Cerebellar nuclear complex (tissue), 1 donor: ENCODE data around the gene CTDNEP1.
A peak's percentile ranks its signal among the peaks of the same experiment; 100 is the strongest.
"Not testable (repeated sequence)": the region's sequence is repeated elsewhere in the genome, so short reads cannot be mapped to it uniquely, and the experiment has no call there.

Experiments
- DNase-seq, 2 experiments: peaks; one replicate each; lab custom pipeline; 2025; lab: John Stamatoyannopoulos, UW

CTDNEP1 gene

DNA sequence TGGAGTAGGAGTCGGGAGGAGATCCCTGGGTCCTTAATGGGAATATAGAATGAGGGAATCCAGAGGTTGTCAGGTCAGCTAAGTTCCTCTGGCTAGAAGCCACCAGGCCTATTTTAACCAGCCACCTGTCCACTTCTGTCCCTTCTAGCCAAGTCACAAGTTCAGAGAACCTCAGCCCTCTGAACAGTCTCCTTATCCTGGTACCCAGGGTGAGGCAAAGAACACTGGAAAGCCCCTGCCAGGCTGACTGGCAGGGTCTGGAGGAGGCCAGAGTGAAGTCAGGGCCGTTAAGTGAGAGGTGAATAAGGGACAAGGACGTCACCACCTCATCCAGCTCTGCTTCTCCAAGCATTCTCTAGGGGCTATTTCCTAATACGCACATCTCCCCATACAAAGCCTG is 2.7 kb downstream of the CTDNEP1 start:
- no peak for DNase-seq

DNA sequence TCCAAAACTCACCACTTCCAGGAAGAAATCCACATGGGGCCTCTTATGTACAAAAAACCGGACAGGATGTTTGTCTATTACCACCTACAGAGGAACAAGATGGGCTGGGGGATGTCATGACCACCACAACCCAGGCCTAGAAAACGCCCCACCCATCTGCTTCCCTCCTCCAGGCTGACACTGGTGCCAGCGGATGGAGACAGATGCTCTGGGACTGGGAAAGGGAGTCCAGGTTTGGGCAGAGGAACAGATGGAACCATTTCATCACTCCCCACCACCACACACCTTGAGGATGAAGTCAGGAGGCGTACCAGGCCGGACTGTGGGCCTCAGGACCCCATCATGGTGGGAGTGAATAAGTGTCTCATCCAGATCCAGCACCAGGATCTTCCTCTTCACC is 4.8 kb downstream of the CTDNEP1 start:
- DNase-seq = no peak

DNA sequence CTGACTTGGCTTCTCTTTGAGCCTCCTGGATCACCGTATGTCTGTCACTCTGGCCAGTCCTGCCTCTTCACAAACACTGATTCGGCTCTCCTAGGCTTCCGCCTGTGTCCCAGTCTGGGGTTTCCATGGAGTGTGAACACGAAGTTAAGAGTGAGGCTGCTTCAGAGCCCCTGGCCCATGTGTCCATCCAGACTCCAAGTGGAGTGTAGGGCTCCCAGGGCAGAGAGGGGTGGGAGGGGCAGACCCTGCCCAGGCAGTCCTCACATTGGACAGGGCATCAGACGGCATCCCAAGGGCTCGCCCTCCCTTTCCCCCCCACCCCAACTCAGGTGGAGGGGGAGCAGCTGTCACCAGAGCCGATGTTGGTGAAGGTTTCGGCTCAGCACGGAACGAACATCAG is 7.7 kb downstream of the CTDNEP1 start:
- DNase-seq = not testable (repeated sequence)

DNA sequence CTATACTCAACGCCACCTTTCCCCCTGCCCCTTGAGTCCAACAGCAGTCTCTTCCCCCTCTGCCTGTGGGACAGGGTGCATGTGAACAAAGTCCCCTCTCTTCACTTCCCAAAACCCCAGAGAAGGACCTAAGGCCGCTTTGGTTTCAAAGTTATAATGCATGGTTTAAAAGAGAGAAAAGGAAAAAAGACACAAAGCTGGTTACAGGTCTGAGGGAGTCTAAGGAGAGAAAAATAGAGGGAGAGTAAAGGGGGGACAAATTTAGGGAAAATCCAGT is 8.1 kb downstream of the CTDNEP1 start:
- DNase-seq = no peak

DNA sequence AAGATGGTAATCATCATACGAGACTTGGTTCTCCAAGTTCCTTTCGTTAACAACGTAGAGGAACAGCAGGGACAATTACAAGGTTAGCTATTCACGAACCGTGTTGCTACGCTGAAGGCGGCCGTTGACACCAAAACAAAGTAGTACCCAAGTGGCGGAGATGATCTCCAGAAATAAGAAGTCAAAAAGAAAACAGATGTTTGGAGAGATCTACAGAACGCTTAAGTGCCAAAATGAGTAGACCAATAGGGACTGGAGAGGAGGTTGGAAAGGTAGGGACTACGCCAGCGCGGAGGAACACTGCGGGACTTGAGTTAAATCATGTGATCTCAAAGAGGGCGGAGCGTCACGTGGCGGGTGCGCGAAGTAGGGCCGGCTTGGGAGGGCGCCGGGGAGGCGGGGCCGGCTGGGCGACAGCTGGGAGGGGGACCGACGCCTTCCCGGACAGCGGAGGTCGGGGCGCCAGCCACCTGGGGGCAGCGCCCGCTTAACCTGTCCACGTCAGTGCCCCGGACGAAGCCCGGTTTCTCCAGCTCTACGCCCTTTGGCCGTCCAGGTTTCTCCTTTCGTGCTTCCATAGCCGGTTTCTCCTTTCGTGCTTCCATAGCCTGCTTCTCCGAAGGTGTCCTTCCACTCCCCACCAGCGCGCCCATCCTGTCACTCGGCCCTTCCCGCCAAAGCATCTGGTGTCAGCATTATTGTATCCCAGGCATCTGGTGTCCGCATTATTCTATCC is 8.6 kb downstream of the CTDNEP1 start:
- peak in 1 of 2 experiments; percentile 90 for DNase-seq

DNA sequence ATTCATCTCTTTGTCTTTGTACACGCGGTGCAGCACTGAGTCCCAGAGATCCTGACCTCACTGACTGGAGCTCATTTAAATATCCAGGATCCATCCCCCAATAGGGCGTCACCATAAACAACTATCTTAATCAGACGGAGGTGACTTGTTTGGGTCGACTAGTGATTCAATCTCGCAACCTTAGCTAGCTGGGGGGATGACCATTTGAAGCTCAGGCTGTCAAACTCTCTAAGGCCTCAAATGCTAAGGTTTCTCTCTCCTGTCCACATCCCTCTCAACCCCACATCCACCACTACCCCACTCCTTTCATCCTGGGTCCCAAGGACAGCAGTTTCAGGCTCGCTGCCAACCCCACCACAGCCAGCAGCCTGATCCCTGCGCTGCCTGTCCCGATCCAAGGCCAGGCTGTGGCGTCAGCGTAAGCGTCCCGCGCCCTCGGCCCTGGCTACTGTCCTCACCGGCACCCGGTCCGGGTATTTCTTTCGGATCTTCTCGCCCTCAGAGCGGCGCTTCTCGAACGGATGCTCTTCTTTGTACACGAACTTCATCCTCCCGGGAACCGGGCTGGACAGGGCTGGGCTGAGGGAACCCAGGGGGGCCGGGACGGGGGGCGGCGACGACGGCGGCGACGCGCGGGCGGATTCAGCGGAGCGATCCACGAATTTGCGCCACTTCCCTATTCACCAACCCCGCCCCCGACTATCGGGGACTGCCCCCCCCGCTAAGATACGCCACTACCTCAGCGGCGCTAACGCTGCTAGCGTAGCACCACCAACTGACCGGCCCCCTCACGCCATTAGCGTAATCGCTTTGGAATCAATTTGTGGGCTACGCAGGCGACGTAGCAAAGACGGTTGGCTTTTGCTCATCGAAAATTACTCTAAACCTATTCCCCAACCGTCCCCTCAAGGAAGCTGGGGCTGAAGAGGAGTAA is 9.5 kb downstream of the CTDNEP1 start, which contains the start of gene GABARAP:
GABARAP (minus strand) TSS at position 667 of the 934 bp plus-strand sequence; CDS start at position 548, 119 bp downstream.
- peak in 1 of 2 experiments; percentile 81 for DNase-seq

DNA sequence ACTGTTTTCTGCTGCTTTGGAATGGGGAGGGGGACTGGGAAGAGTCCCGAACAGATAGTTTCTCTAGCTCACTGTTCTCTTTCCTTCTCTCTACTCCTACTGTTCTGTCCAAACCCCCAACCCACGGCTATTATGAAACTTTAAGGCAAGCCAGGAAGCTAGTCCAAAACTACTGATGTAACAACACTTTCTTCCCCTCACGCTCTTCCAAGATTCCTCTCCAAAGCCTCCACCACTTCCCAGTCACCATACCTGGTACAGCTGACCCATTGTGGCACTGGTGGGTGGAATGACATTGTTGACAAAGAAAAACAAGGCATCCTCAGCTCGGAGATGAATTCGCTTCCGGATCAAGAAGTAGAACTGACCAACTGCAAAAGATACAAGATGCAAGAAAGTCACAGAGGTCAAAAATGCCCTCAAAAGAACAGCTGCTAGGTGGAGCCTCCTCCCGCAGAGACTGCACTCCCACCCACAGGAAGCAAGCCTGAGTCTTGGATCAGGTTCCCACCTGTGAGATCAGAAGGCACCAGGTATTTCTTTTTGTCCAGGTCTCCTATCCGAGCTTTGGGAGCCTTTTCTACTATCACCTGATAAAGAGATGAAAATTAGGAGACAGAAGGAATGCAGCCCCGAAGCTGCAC is 10.3 kb downstream of the CTDNEP1 start:
- no peak for DNase-seq

DNA sequence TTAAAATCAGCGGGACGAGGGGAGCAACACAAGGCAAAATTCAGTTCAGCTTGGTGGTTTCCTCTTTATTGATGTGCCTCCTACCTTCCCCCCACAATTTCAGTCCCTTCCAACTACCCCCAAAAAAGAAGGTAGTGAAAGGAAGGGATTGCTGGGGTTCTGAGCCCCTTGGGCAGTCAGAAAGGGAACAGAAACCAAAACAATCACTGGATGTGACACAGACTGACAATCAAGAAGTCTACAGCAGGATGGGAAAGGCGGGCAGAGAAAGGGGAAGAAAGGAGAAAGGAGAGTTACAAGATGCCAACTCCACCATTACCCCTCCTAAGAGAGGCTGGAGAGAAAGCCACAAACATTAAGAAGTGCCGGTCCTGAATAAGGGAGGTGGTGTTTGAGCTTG is 11.2 kb downstream of the CTDNEP1 start:
- DNase-seq = no peak

DNA sequence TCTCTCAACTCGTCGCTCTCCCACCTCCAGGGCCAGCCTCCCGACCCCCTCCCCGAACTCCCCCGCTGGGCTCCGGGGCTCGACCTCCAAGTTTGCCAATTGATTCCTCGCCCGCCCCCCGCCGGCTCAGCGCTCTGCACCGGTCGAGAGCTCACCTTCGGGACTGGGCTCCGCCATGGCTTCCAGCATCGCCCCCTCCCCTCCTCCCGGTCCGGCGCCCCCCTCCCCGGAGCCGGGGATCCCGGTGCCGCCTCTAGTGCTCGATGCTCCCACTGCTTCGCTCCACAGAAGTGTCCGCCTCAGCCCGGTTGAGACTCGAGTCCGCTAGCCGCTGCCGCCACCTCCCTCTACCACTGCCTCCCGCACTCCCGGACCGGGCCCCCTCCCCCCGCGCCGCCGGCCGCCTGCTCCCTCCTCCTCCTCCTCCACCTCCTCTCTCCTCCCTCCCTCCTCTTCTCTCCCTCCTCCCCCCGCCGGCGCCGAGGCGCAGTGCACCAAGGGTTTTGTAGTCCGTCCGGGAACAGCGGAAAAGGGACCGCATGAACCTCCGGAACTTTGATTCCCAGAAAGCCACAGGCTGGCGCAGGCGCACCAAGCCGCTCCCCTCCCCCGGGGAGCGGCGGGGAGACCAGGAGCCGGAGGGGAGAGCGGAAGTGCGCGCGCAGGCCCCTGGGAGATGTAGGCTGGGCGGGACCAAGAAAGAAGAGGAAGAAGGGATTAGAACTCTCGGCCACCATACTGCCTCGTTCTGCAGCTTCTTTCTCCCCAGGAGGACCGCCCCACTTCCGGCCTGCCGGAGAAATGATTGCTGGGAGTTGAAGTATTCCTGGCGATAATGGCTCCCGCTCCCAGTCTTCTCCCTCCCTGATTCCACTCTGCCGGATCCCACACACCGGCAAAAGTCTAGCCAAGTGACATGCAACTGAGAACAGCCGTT is 12.2 kb downstream of the CTDNEP1 start, which contains the start of gene PHF23:
PHF23 (minus strand) TSS at position 367 of the 937 bp plus-strand sequence; CDS start at position 189, 178 bp downstream.
- DNase-seq = peak; percentile 99

DNA sequence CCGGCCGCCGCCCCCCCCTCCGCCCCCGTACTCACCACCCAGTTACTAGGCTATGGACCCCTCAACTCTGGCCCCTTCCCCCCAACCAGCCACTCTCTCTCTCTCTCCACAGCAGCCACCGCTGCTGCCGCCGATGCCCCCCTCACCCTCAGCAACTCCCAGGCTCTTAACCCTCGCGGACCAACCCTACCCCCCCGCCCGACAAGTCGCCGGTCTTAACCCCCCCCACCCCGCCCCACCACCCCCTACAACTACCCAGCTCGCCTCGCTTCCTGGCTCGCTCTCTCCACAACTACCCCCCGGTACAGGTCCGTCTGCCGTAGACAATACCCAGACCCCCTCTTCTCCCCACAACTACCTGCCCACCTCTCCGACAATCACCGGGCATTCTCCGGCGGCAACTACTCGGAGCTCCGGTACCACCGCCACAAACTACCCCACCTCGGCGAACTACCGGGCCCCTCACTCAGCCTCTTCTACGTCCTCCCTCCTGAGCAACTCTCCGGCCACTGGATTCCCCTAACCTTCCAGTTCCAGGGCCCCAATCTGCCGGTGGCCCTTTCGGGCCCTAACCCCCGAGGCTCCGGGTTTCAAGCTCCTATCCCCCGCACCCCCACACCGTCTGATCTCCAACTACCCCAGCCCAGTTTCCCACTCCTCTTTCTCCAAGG is 13.0 kb downstream of the CTDNEP1 start:
- no peak for DNase-seq

DNA sequence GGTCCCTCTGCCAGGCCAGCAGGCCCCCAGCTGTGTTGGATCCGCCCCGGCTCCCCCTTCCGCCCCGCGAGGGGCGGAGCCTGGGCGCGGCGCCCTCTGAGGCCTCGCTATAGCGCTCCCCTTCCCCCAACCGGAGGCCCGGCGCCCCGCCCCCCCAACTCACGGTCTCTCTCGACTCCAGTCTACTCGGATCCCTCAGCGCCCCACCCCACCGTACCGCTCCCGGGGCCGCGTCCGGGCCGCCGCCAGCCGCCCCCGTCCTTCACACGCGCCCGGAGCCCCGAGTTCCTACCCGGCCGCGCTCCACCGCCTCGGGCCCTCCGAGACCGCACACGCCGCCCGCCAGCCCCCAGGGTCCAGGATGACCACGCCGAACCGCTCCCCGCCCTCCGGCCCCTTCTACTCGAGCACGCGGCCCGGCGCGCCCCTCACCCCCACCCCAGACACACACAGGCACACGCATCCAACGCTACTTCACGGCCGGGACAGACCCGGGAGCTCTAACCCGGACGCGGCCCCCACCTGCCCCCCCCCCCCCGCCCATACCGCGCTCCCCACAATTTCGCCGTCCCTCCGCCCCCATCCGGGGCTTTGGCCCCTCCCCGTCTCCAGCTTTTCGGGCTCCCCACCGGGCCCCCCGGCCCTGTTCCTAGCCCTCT is 13.6 kb downstream of the CTDNEP1 start:
- DNase-seq = no peak

DNA sequence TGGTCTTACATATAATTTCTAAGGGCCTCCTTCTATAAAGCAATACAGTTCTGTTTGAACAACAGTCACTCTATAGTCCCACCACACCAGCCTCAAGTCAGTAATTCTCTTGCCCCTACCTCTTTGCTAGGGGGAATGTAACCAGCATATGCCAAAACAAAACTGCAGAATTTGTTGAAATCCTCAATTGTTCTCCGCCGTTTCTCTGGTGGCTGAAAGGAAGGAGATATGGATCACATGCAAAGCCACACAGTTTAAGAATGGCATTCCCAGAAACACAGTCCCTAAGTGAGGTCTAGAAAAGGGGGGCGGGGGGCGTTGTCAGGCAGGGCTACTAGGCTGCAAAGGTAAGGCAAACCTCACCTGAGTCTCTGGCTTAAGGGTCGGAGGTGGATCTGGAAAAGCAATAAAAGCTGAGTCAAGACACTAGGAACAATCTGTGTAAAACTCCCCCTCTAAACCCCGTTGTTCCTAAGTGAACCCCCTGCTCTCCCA is 14.2 kb downstream of the CTDNEP1 start:
- DNase-seq = no peak

DNA sequence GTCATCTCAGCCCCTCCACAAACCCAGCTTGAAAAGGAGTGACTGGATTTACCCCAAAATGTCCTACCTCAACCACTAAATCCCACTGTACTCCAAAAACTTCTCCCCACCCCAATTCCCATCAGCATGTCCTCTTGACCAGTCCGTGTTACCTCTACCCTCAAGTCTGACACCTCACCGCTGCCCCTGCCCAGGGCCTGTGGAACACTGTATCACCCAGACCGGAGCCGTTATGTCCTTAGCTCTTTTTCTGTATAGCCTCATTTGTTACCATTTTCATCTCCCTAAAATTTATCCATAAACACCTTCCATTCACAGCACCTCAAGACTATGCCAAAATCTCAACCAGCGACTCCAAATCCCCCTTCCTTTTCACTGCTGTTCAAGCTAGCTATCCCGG is 14.7 kb downstream of the CTDNEP1 start:
- no peak for DNase-seq

DNA sequence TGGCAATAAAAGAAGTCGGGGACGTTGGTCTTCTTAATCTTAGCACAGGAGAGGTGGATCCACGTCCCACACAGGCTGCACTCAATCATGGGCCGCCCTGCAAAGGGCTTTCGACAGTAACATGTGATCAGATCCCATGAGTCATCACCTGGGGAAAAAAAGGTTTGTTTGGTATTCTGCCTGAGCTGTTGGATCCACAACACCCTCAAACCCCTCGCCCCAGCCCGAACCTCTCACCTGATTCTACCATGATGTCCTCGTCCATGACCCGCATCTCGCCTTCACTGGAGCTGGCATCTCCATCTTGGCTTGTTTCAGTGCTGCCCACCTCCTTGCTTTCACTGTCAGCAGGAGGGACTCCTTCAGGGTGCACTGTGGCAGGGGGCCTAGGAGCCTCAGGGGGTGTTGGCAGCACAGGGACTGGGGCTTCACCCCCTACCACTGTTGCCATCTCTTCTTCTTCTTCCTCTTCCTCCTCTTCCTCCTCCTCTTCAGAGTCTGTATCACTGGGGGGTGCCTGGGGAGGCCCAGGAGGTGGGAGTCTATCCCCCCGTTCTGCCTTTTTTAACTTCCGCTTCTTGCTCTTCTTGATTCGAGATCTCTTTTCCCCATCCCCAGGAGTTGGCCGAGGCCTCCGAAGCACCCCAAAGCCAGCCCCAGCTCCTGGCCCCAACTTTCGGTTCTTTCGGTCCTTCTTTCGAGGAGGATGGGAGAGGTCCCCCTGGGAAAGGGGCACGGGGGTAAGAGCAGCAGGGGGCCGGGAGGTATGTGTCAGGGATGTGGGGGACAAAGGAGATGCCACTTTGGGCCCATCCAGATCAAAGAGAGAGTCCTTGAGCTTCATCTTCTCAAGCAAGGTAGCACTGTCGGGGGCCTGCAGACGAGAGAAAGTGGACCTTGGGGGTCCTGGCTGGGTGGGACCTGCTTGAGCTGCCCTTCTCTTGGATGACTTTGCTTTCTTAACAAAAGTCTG is 15.6 kb downstream of the CTDNEP1 start:
- no peak for DNase-seq

DNA sequence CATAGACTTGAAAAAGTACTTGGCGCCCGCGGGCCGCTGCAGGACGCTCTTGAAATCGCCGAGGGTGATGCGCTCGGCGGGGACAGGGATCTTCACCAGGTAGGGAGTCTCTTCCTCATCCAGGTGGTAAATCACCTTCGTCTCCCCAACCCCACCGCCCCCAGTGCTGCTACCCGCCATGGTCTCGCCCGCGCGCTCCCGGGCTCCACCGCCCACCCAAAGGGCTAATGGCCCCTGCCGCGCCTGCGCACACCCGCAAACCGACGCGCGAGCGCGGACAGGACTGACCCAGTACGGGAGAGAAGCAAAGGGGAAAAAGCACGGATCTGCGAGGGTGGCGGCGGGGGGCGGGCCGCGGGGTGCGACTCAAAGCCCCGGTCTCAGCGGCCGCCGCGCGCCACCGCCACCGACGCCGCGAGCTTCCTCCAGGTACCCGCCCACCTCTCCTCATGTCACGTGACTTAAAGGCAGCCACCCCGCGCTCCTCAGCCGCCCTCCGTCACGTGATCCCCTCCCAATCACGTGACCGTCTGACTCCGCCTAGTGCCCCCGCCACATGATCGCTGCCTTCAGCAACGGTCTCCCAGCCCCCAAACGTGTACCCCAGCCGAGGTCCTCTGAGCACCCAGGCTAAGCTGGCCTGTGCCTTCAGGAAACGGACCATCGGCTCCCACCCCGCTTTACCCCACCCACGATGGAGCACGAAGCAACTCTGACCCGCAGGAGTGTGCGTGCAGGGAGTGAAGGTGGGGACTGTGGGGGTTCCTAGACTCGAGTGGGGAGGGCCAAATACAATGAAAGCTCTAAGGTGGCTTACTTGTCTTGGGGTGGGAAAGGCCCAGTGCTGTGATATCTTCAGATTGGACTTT is 17.2 kb downstream of the CTDNEP1 start, which contains the start of gene DVL2:
DVL2 (minus strand) TSS at position 435 of the 869 bp plus-strand sequence; CDS start at position 180, 255 bp downstream.
- DNase-seq = peak; percentile 73 to 92

DNA sequence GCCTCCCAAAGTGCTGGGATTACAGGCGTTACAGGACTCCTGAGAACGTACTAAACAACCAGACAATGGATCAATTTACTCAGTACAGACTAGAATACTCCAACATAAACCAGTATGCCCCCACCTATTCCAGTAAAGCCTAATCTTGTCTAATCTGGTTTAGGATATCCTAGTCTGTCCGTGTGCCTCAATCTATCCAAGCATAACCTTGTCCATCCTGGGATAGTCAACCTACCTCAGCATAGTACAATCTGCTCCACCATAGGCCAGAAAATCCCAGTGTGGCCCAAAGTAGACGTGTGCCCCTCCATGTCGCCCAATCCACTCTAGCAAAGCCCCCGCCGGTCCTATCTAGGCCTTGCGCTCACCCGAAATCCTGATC is 17.8 kb downstream of the CTDNEP1 start:
- no peak for DNase-seq

DNA sequence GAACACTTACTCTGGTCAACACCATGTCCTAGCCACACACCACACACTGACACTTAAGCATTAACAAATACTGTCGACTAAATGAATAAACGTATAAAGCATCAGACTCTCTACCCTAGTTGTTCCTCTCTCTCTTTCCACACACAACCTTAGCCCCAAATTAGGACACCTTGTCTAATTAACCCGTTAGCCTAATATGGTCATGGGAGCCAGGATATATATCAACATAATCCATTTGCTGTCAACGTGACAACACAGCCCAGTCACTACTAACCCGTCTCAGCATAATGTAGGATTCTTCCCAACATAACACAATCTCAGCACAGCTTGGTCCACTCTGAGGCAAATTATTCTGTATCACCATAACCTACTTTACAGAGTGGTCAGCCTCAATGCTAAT is 19.4 kb downstream of the CTDNEP1 start:
- DNase-seq = no peak

DNA sequence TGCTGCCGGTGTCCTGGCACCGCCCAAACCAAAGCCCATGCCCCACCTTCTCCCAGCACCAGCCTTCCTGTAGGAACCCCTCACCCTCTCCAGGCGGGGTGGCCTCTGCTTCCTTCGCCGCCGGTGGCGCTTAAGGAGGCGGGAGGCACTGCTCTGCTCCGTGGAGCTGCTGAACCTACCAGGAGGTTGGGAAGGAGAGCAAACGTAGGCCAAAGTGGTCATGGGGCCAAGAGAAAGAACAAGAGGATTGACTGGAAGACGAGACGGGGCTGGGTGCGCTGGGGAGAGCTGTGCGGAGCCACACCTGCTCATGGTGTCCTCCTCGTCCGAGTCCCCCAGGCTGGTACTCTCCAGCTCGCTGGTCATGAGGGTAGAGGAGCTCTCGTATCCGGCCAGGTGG is 22.0 kb downstream of the CTDNEP1 start:
- no peak for DNase-seq
